Measurements from ENCODE around the gene EZR. TPM values are rescaled to one million over a fixed set of nuclear protein-coding genes. Genes with fewer than 3 reads are reported as not detected.
A peak's percentile ranks its signal among the peaks of the same experiment; 100 is the strongest.

Gene EZR
- total RNA-seq, 3 donors from 2014 or later, result 29.1 to 154 (median 59.3) TPM

DNA sequence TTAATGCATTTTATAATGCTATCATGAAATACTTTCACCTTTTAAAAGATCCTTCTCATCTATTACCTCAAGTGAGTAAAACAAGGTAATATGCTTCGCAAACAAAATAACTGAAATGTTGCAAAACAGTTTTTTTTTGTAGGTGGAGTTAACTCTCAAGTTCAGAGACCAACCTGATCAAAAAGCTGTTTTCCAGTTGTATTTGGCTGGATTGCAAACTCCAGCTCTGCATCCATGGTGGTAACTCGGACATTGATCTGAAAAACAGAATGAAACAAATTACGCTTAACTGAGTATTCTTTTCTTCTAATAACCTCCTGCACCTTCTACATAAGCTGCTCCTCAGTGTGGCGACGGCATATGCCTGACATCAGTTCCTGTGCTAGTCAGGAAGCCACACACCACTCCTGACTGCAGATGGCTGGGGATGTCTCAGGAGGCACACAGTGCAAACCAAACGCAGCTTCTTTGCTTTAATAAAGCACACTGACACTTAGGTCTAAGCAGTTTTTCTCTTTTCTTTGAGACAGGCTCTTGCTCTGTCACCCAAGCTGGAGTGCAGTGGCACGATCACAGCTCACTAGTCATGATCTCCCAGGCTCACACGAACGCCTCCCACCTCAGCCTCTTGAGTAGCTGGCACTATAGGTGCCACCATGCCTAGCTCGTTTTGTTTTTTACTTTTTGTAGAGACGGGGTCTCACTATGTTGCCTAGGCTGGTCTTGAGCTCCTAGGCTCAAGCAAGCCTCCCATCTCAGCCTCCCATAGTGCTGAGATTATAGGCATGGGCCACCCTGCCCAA lies 29.9 kb downstream of the EZR start:
- intact Hi-C loops (cut with DNase I; ENCODE audit: low total_unique reads), result no loop called here
- no peaks in the 10 kb centered on the region for H3K9me3 ChIP-seq
- no peaks in the 10 kb centered on the region for H3K4me1 ChIP-seq
- H3K4me3 ChIP-seq, result no peak overlapping the region
- no peak overlapping the region for H3K27ac ChIP-seq
- H3K36me3 ChIP-seq, result no peaks in the 10 kb centered on the region
- no peak for DNase-seq (ENCODE audit: low spot score in 2 of 2)
- TF ChIP-seq, protein P1, sequence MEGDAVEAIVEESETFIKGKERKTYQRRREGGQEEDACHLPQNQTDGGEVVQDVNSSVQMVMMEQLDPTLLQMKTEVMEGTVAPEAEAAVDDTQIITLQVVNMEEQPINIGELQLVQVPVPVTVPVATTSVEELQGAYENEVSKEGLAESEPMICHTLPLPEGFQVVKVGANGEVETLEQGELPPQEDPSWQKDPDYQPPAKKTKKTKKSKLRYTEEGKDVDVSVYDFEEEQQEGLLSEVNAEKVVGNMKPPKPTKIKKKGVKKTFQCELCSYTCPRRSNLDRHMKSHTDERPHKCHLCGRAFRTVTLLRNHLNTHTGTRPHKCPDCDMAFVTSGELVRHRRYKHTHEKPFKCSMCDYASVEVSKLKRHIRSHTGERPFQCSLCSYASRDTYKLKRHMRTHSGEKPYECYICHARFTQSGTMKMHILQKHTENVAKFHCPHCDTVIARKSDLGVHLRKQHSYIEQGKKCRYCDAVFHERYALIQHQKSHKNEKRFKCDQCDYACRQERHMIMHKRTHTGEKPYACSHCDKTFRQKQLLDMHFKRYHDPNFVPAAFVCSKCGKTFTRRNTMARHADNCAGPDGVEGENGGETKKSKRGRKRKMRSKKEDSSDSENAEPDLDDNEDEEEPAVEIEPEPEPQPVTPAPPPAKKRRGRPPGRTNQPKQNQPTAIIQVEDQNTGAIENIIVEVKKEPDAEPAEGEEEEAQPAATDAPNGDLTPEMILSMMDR (IDR thresholded peaks at IDR 0.05), result no peak
- TF ChIP-seq POLR2AphosphoS5 (IDR thresholded peaks at IDR 0.05) (no peak), POLR2A (IDR thresholded peaks at IDR 0.05) (no peak)
- H3K27me3 ChIP-seq, result no peaks in the 10 kb centered on the region

DNA sequence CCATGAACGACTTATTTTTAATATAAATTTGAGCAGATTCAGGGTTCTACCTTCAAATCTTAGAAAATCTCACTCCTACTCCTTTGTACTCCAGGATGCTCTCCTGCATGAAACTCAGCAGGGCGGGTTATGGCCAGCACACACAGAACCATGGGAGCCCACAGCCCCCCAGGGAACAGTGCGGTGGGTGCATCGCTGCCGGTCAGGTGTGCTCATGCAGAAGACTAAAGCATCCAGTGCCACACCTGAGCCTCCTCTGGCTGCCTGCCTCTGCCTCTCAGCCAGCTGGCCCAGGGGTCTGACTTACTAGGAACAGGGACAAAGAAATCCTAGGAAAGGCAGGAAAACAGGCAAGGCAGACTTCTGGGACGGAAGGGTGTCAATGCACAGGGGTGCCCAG lies 31.8 kb downstream of the EZR start:
- H3K4me3 ChIP-seq, result no peak overlapping the region
- no peak for TF ChIP-seq POLR2AphosphoS5 (IDR thresholded peaks at IDR 0.05)
- no peak for TF ChIP-seq POLR2A (IDR thresholded peaks at IDR 0.05)
- TF ChIP-seq, protein P1 (IDR thresholded peaks at IDR 0.05), result no peak
- intact Hi-C loops (cut with DNase I; ENCODE audit: low total_unique reads), result loop anchor here (2.0 kb wide), 1 partner anchor 23 kb away; no protein-coding TSS in a partner anchor
- DNase-seq (ENCODE audit: low spot score in 2 of 2), result no peak
- H3K27me3 ChIP-seq, result no peaks in the 10 kb centered on the region
- H3K9me3 ChIP-seq, result no peaks in the 10 kb centered on the region
- H3K27ac ChIP-seq, result no peak overlapping the region
- H3K36me3 ChIP-seq, result no peaks in the 10 kb centered on the region
- H3K4me1 ChIP-seq, result no peaks in the 10 kb centered on the region

DNA sequence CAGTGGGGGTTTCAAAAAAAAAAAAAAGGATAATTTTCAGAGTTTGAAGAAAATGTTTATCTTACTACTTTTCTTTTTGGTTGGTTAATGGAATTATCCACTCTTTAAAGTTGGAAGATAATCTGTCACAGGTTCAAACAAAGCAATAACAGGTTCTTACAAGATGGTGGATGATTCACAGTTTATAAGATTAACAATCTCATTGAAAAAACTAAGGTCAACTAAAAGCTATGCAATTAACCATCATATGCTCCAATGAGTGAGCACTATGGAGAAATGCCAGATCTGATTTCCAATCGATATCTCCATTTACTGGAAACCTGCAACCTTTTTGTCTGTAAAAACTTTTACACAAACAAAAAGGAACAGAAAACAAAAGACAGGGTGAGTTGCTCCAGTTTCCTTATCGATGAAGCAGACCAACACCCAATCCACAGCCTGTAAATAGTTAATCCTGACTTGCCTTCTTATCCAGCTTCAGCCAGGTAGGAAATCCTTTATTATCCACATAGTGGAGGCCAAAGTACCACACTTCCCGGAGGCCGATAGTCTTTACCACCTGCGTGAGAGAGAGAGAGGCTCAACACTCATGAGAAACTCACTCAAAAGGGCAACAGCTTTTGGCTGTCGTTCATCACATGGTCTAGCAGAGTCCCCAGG lies 32.4 kb downstream of the EZR start:
- Histone ChIP-seq H3K27me3 (no peaks in the 10 kb centered on the region), H3K4me1 (no peaks in the 10 kb centered on the region), H3K36me3 (no peaks in the 10 kb centered on the region), H3K4me3 (no peak overlapping the region), H3K27ac (no peak overlapping the region), H3K9me3 (no peaks in the 10 kb centered on the region)
- no peak for DNase-seq (ENCODE audit: low spot score in 2 of 2)
- TF ChIP-seq POLR2A (IDR thresholded peaks at IDR 0.05), result no peak
- TF ChIP-seq, protein P1 (IDR thresholded peaks at IDR 0.05), result no peak
- TF ChIP-seq POLR2AphosphoS5 (IDR thresholded peaks at IDR 0.05), result no peak
- intact Hi-C loops (cut with DNase I; ENCODE audit: low total_unique reads), result loop anchor here (2.0 kb wide), 1 partner anchor 24 kb away; no protein-coding TSS in a partner anchor

DNA sequence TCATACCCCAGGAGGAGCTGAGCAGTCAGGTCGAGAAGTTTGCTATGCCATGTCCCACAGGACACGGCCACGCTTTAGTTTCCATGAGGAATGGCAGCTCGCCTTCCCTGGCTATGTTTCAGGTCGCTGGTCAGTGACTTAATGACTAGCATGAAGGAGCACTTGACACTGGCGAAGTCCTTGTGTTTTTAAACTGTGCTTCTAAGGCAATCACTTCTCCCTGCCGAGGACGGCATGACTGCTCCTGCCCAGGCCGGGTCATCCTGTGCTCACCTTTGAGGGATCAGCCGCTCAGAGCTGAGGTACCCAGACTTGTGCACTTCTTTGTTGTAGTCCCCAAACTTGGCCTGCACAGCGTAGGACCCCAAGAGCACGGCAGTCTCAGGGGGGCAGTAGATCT lies 34.1 kb downstream of the EZR start:
- Histone ChIP-seq H3K4me1 (peaks cover 0 to 6% of the 10 kb centered on the region in 2 donors), H3K36me3 (no peaks in the 10 kb centered on the region), H3K9me3 (no peaks in the 10 kb centered on the region), H3K27me3 (no peaks in the 10 kb centered on the region), H3K4me3 (no peak overlapping the region), H3K27ac (peak overlapping the region in 1 of 2 donors; percentile 87)
- TF ChIP-seq POLR2AphosphoS5 (IDR thresholded peaks at IDR 0.05) (no peak), POLR2A (IDR thresholded peaks at IDR 0.05) (no peak)
- TF ChIP-seq, protein P1 (IDR thresholded peaks at IDR 0.05), result no peak
- intact Hi-C loops (cut with DNase I; ENCODE audit: low total_unique reads), result no loop called here
- no peak for DNase-seq (ENCODE audit: low spot score in 2 of 2)

DNA sequence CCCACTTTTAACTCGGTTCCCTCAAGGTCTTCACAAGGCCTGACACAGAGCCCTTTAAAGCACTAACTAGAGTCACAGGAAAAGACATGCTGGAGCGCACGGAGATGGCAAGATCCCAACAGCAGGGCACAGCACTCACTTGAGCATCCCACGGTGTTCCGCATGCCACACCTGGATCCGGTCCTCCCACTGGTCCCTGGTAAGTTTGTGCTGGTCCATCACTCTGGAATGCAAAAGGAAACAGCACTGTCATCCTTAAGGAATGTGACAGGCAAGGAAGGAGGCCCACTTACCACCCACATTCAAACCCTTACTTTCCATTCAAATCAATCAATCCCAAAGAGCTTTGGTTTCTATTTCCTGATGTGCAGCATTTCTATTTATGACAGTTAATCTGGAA lies 34.7 kb downstream of the EZR start:
- DNase-seq (ENCODE audit: low spot score in 2 of 2), result peak in 1 of 2 donors; percentile 48
- peak overlapping the region in 1 of 2 donors; percentile 87 for H3K27ac ChIP-seq
- TF ChIP-seq, protein P1 (IDR thresholded peaks at IDR 0.05), result no peak
- no peak for TF ChIP-seq POLR2A (IDR thresholded peaks at IDR 0.05)
- no peak for TF ChIP-seq POLR2AphosphoS5 (IDR thresholded peaks at IDR 0.05)
- H3K36me3 ChIP-seq, result no peaks in the 10 kb centered on the region
- no peaks in the 10 kb centered on the region for H3K9me3 ChIP-seq
- intact Hi-C loops (cut with DNase I; ENCODE audit: low total_unique reads), result no loop called here
- no peaks in the 10 kb centered on the region for H3K27me3 ChIP-seq
- no peak overlapping the region for H3K4me3 ChIP-seq
- peaks cover 0 to 6% of the 10 kb centered on the region in 2 donors for H3K4me1 ChIP-seq

Measured in breast epithelium (tissue), 4 donors.